KMS-11 (cell line): ENCODE measurements around the gene CCR9.

Source experiments
- H2AFZ ChIP-seq: fragments of 200-600 bp; sonication (generic); 2 replicates; pipeline ENCODE4 v1.6.1; 2016; ENCODE audit warnings: antibody characterized with exemption, mixed run types, low read depth
- H3K27ac ChIP-seq: fragments of 200-600 bp; sonication (generic); 2 replicates; pipeline ENCODE4 v1.6.1; 2016; ENCODE audit warnings: mild to moderate bottlenecking, mixed run types
- H3K27me3 ChIP-seq: fragments of 200-600 bp; sonication (generic); 2 replicates; pipeline ENCODE4 v1.6.1; 2017; ENCODE audit warnings: mild to moderate bottlenecking, low read depth, mixed run types, moderate library complexity; ENCODE audit not compliant: insufficient read depth
- H3K36me3 ChIP-seq: fragments of 200-600 bp; sonication (generic); 2 replicates; pipeline ENCODE4 v1.6.1; 2017; ENCODE audit warnings: mild to moderate bottlenecking, mixed run types; ENCODE audit not compliant: insufficient read depth
- H3K4me1 ChIP-seq: fragments of 200-600 bp; sonication (generic); 2 replicates; pipeline ENCODE4 v1.6.1; 2016; ENCODE audit warnings: mild to moderate bottlenecking, low read depth, mixed run types; ENCODE audit not compliant: poor library complexity, severe bottlenecking
- H3K4me2 ChIP-seq: fragments of 200-600 bp; sonication (generic); 2 replicates; pipeline ENCODE4 v1.7.0; 2016; ENCODE audit warnings: mild to moderate bottlenecking, mixed run types
- H3K4me3 ChIP-seq: fragments of 200-600 bp; sonication (generic); IDR thresholded peaks from 2 replicates; pipeline ENCODE4 v1.6.1; 2017; ENCODE audit warnings: low read depth, low read length, mixed read lengths; ENCODE audit not compliant: insufficient read depth
- H3K79me2 ChIP-seq: fragments of 200-600 bp; sonication (generic); 2 replicates; pipeline ENCODE4 v1.6.1; 2016; ENCODE audit warnings: low read depth, mixed run types; ENCODE audit not compliant: insufficient read depth
- H3K9ac ChIP-seq: fragments of 200-600 bp; sonication (generic); 2 replicates; pipeline ENCODE4 v1.6.1; 2016; ENCODE audit warnings: mild to moderate bottlenecking, mixed run types
- H4K20me1 ChIP-seq: fragments of 200-600 bp; sonication (generic); 2 replicates; pipeline ENCODE4 v1.6.1; 2016; ENCODE audit warnings: mild to moderate bottlenecking, mixed run types; ENCODE audit not compliant: insufficient read depth
- TF ChIP-seq, protein P1 (sequence below): fragments of 200-600 bp; sonication (generic); conservative IDR thresholded peaks from 2 replicates; pipeline ENCODE4 v1.6.1; 2017; ENCODE audit warnings: low read depth, mild to moderate bottlenecking, antibody characterized with exemption, low read length, moderate library complexity, mixed read lengths

CCR9 gene

DNA sequence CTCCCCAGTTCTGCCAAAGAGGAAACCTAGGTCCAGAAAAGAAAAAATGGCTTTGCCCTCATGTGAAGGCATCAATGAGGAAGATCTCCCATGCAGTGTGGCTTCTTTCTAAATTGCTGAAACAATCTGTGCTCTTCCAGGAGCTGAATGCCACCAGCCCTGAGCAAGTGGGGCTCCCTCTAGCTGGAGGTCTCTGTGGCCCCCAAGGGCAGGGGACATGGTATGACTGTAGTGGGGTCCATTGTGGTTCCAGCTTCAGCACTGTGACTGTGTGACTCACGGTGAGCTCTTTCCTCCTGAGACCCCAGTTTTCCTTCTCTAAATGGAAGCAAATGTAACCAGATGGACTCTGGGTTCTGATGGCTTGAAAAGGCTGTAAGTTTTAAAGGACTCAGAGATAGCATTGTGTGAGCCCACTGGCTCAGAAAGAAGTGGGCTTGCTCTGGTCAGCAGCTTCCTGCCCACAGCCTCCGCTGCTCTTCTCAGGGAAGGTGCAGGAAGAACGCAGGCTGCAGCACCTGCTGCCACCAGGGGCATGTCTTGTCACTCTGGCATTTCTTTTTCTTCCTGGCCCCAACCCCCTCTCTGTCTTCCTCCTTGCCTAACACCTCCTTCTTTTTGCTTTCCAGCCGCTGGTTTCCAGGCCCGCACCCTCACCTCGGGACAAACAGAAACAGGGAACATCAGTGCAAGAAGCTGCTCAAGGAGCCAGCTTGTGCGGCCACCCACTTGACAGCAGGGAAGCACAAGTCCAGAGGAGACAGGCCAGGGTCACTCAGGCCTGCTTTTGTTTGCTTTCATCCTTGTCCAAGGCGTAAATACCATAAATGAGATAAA lies 51.1 kb downstream of the CCR9 start:
- H3K4me3 ChIP-seq = no peak overlapping the region
- no peak overlapping the region for H3K9ac ChIP-seq
- no peaks in the 10 kb centered on the region for H3K79me2 ChIP-seq
- H4K20me1 ChIP-seq = no peaks in the 10 kb centered on the region
- no peaks in the 10 kb centered on the region for H3K27me3 ChIP-seq
- H3K4me2 ChIP-seq = no peak overlapping the region
- no peak overlapping the region for H2AFZ ChIP-seq
- no peak overlapping the region for H3K27ac ChIP-seq
- no peaks in the 10 kb centered on the region for H3K36me3 ChIP-seq
- H3K4me1 ChIP-seq = peaks cover 13% of the 10 kb centered on the region
- TF ChIP-seq, protein P1, sequence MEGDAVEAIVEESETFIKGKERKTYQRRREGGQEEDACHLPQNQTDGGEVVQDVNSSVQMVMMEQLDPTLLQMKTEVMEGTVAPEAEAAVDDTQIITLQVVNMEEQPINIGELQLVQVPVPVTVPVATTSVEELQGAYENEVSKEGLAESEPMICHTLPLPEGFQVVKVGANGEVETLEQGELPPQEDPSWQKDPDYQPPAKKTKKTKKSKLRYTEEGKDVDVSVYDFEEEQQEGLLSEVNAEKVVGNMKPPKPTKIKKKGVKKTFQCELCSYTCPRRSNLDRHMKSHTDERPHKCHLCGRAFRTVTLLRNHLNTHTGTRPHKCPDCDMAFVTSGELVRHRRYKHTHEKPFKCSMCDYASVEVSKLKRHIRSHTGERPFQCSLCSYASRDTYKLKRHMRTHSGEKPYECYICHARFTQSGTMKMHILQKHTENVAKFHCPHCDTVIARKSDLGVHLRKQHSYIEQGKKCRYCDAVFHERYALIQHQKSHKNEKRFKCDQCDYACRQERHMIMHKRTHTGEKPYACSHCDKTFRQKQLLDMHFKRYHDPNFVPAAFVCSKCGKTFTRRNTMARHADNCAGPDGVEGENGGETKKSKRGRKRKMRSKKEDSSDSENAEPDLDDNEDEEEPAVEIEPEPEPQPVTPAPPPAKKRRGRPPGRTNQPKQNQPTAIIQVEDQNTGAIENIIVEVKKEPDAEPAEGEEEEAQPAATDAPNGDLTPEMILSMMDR = no peak

- Histone ChIP-seq H3K27ac (no peak overlapping the region), H4K20me1 (no peaks in the 10 kb centered on the region), H3K4me3 (no peak overlapping the region), H3K79me2 (no peaks in the 10 kb centered on the region), H2AFZ (no peak overlapping the region), H3K36me3 (no peaks in the 10 kb centered on the region), H3K9ac (no peak overlapping the region), H3K27me3 (no peaks in the 10 kb centered on the region), H3K4me2 (no peak overlapping the region), H3K4me1 (peaks cover 13% of the 10 kb centered on the region)
- TF ChIP-seq, protein P1 = no peak
These were observed 51.7 kb downstream of the CCR9 start for GRCh38 chr3:45938043-45938435.

DNA sequence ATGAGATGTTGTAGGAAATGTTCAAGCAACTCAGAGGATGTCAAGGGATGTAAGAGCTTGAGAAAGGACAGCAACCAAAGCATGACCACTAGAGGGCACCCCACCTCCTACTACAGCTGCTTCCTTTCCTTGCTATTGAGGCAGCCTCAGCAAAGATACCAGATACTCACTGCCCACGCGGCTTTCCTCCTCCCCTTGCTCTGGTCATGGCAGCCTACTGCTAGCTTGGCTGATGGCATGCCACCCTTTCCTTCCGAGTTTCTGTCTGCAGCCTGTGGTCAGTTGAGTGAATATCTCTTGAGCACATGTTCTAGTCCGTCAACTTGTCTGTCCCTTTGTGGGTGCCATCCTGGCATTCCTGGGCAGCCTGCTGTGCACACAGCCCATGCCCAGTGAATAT lies 52.5 kb downstream of the CCR9 start:
- H3K79me2 ChIP-seq = no peaks in the 10 kb centered on the region
- H3K27me3 ChIP-seq = no peaks in the 10 kb centered on the region
- H3K27ac ChIP-seq = no peak overlapping the region
- H4K20me1 ChIP-seq = no peaks in the 10 kb centered on the region
- no peak overlapping the region for H3K9ac ChIP-seq
- no peaks in the 10 kb centered on the region for H3K36me3 ChIP-seq
- TF ChIP-seq, protein P1 = peak; percentile 72
- peaks cover 13% of the 10 kb centered on the region for H3K4me1 ChIP-seq
- no peak overlapping the region for H3K4me3 ChIP-seq
- H2AFZ ChIP-seq = no peak overlapping the region
- H3K4me2 ChIP-seq = peak overlapping the region; percentile 29; the same call in 1 of the 2 replicates

GRCh38 chr3:45939341-45939771 lies 53.0 kb downstream of the CCR9 start:
- Histone ChIP-seq H3K4me3 (no peak overlapping the region), H2AFZ (no peak overlapping the region), H3K27ac (no peak overlapping the region), H3K79me2 (no peaks in the 10 kb centered on the region), H3K4me2 (peak overlapping the region; percentile 29; the same call in 1 of the 2 replicates), H3K27me3 (no peaks in the 10 kb centered on the region), H3K4me1 (peaks cover 13% of the 10 kb centered on the region), H3K9ac (no peak overlapping the region), H4K20me1 (no peaks in the 10 kb centered on the region), H3K36me3 (no peaks in the 10 kb centered on the region)
- TF ChIP-seq, protein P1 = no peak
